Activated T-cell treated with anti-CD3 and anti-CD28 coated beads for 48 hours (primary cell): Measurements from ENCODE around the gene CASP8.
"Not testable (repeated sequence)": the region's sequence is repeated elsewhere in the genome, so short reads cannot be mapped to it uniquely, and the experiment has no call there.

Experiments used
- DNase-seq: peaks from one replicate; pipeline ENCODE4 v3.0.0-alpha.2; 2020; ENCODE audit warnings: low read depth

The CASP8 gene

DNA sequence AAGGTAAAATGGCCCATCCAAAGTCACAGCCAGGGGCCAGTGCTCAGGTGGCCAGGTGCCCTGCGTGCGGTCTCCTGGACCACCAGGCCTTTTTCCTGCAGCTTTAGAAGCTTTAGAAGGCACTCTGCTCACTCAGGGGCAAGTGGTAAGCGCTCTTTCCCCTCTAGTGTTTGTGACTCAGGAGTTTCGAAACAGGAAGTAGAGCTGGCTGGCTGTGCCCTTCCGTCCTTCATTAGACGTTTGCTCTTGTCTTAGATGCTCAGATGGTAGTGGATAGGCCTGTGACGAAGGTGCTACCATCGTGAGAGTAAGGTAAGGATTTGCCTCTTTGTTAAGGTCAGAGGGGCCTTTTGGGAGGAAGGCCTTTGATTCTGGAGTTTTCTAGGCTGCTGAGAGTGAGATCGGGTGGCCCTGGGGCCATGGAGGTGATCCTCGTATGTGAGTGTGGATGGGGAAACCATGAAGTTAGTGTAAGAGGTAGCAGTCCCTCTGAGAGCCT is at the start of gene CASP8:
TSS of gene CASP8 (plus strand) at position 235 of the 499 bp plus-strand sequence. CDS start 5,951 bp downstream, outside the sequence.
- peak; percentile 47 for DNase-seq

DNA sequence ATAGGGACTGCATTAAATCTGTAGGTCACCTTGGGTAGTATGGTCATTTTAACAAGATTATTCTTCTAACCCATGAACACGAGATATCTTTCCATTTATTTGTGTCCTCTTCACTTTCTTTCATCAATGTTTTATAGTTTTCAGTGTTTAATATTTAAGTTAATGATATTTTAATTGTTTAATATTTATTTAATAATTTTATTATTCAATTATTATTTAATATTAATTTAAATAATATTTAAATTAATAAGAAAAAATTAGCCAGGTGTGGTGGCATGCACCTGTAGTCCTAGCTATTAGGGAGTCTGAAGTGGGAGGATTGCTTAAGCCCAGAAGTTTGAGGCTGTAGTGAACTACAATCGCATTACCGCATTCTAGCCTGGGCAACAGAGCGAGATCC is 44.4 kb upstream of the CASP8 start:
- no peak for DNase-seq

DNA sequence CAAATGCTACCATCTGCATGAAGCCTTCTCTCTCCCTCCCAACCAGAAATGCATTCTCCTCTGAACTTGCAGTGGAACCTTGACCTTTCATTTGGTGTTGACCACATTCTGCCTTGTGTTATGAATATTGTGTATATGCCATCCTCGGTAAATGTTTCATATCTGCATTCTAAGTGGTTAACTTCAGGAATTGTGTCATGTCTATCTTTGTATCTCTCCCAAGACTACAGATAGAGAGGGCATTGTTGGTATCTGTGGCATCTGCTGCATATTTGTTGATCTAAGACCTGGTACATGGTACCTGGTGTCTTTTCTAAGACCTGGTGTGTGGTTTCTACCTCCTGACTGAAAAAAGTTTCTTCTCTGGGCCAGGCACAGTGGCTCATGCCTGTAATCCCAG is 43.4 kb upstream of the CASP8 start:
- DNase-seq = no peak

DNA sequence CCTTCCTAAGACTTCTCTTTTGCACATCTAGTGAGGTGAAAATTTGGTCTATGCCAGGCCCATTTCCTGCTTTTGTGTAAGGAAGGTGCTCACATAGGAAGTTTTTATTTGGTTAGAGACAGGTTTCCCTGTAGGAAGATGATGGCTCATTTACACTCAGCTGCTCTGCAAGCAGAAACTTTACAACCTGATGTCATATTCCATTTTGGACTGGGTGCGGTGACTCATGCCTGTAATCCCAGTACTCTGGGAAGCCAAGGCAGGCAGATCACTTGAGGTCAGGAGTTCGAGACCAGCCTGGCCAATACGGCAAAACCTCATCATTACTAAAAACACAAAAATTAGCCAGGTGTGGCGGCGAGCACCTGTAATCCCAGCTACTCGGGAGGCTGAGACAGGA is 41.6 kb upstream of the CASP8 start:
- DNase-seq = no peak

DNA sequence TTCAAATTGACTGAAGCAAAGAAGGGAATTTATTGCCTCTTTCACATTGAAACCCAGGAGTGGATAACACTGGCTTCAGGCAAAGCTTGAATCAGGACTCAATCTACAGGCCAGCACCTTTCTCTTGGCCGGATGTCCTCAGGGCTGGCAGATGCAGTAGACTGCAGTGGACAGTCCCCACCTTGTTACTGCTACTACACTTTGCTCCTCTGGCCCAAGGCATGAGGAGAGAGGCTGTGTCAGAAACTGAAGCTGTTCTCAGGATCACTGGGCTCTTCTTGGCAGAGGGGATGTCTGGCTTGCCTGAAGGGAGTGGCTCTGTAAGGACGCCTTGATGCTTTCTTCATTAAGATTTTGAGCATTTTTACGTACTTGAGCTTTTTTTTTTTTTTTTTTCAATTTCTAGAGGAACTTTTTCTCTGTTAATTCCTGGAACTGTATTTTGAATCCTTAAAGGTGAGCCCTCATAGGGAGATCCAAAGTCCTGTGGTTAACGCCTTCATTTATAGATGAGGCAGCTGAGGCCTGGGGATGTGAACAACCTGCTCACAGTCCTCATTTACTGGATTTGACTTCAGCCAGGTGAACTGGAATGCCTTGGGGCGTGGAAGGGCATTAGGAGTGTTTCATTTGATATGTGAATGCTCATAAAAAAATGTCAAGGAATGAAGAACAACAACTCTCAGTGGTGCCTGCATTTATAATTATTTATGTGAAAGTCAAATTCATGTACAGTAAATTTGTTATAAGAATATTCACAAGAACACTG is 40.8 kb upstream of the CASP8 start:
- DNase-seq = no peak

DNA sequence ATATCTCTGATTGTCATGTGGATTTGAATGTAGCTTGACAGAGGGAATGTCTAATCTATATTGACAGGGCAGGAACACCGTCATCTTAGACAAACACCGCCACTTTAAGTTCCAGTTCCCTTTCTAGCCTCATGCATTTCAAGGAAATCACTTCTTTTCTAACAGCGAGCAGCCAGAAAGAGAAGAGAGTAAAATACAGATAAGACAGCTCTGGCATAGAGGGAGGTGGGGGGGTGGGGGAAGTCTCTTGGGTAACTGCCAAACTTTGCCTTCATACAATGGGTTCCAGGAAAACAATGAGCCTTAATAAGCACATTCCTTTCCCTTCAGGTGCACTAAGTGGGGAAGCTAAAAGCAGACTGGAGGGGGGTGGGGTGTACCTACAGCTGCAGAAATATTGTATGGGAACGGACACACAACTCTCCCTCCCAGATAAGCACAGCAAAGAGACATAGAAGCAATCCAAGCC is 40.2 kb upstream of the CASP8 start:
- DNase-seq = no peak

DNA sequence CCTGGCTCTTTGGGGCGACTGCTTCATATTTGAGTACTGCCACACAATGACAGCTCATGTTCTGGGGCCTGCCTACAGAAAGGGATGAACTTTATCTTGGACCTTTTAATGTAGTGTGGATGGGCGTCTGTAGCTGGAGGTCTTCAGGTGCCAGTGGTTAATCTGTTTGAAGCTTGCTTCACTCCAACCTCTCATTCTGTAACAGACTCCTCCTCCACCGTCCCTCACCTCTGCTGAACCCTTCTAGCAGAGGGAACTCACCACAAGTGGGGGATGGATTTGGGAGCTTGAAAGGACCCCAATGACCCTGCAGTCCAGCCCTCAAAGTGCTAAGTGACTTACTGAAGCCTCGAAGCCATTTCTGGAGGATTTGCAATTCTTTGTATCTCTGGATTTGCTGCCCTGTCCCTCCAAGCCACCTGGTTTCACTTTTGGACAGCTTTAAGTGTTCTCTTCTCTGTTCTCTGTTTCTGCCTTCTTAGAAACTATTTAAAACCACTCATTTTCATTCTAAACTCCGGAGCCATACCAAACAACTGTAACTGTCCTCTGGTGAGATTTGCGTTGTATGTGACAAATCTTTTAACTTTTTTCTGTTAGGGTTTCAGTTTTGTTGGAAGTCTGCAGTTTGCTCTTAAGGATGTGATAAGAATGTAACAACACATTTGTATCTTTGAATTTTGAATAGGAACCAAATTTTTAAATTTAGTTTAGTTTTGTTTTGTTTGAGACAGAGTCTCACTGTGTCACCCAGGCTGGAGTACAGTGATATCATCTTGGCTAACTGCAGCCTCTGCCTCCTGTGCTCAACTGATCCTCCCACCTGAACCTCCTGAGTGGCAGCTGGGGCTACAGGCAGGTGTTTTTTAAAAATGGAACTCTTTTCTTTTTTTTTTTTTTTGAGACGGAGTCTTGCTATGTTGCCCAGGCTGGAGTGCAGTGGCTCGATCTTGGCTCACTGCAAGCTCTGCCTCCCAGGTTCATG is 37.0 kb upstream of the CASP8 start:
- no peak for DNase-seq

DNA sequence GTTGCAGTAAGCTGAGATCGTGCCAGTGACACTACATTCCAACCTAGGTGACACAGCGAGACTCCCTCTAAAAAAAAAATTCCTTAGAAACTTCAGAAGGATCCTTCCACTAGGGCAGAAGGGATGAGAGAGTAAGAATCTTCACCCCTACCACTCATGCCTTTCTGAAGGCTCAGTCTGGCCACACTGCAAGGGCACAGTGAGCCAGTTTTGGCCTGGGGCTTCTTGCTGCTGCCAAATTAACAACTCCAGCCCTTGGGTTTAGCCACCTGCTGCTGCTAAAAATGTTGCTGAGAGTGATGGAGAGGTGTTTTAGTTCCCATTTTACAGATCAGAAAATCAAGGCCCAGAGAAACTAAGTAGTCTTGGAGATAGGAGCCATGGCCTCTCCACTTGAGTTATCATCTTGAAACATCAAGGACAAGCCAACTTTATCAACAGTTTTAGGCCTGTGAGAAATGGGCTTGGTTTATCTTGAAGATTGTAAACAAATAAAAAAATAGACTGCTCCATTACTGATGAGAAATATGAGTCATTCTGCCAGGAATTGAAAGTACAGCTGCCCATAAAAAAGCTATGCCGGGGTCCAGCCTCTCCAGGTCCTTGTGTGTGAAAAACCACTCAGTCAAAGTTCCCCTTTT is 31.9 kb upstream of the CASP8 start:
- DNase-seq = no peak

DNA sequence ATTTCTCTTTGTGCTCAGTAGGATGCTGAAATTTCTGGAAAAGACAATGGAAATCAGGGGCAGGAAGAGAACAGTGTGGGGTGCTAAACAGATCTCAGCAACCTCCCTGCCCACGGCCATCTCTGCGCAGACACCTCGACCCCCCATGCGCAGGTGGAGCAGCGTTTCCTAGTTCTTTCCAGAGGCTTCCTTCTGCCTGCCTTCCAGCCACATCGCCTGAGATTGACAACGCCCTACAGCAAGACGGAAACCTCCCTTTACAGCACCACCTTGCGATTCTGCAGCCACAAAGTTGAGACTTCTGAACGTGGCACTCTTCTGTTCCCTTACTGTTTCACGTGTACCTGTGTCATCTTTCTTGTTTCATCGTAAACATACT is 31.4 kb upstream of the CASP8 start:
- no peak for DNase-seq

DNA sequence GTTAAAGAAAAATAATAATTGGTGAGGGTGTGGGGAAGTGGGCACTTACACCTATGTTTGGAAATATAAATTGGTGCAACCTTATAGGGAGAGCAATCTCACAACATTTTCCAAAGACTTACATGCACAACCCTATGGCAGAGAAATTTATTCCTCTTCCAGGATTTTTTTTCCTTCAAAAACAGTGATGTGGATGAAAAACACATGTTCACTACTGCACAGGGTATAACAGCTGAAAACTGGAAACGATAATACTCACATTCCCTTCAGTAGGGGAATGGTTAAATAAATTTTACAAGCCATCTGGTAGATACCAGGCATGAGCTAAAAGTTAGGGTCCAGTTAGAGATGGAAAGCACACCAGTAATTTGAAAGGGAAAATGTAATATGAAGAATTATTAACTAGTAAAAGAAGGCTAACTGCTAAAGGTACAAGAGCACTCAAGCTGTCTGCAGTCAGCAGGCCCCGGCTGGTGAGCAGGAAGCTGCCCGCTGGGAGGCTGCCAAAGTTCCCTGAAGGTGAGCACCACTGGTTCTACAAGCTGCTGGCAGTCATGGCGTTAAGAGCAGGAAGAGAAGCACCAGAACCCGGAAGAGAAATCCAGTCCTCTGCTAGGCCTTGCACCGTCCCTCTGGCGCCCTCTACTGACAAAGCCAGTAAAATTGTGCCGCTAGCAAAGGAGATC is 28.4 kb upstream of the CASP8 start:
- DNase-seq = peak; percentile 85

DNA sequence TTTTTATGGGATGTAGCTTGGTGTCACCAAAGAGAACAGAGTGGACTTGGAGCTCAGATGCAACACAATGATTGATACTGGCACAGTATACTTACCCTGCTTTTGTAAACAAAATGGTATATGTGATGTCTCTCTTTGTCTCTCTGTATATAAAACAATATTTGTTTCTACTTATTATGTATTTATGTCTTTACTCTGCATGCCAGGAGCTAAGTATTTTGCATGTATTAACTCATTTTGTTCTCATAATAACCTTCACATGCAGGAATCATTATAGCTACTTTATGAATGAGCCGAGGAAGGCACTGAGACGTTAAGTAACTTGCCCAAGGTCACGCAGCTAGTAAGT is 27.9 kb upstream of the CASP8 start:
- DNase-seq = no peak

DNA sequence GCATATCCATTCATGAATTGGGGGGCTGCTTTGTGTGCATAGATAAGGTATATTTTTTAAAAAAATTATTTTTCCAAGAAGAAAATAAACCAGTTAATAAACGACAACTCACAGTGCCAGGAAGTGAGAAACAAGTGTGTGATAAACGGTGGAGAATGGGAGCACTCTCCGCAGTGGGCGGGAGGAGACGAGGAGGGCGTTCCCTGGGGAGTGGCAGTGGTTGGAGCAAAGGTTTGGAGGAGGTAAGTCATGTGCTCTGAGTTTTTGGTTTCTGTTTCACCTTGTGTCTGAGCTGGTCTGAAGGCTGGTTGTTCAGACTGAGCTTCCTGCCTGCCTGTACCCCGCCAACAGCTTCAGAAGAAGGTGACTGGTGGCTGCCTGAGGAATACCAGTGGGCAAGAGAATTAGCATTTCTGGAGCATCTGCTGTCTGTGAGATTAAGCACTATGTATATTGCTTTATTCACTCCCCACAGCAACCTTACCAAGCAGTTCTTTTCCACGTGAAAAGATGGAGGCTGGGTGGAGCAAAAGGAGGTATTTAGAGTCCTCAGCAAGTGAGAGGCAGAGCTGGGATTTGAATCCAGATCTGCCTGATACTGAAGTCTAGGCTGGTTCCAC is 27.0 kb upstream of the CASP8 start:
- DNase-seq = peak; percentile 82

DNA sequence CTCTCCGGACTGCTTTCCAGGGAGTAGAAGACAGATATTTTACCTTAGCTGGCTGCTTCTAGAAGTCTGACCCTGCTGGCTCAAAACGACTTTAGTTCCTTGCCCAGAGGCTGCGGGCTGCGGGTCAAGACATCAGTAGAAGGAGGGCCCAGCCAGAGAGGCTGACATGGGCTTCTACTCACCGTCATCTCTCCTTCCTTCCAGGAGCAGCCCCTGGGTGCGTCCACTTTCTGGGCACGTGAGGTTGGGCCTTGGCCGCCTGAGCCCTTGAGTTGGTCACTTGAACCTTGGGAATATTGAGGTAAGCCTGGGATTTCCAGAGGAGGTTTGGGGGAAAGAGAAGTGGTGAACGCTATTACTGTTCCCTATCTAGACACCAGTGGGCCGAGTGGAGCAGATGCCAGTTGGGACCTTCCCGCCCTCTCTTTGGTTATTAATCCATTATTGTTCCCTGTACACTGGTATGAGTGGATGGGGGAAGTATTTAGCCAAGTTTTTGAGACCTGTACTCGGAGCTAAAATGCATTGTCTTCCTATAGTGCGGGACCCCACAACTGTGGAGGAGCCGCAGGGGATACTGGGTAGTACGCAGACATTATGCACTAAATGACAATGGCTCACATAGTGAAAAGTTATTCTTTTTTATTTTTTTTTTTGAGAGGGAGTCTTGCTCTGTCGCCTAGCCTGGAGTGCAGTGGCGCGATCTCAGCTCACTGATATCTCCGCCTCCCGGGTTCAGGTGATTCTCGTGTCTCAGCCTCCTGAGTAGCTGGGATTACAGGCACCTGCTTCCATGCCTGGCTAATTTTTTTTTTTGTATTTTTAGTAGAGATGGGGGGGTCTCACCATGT is 26.3 kb upstream of the CASP8 start:
- DNase-seq = no peak

DNA sequence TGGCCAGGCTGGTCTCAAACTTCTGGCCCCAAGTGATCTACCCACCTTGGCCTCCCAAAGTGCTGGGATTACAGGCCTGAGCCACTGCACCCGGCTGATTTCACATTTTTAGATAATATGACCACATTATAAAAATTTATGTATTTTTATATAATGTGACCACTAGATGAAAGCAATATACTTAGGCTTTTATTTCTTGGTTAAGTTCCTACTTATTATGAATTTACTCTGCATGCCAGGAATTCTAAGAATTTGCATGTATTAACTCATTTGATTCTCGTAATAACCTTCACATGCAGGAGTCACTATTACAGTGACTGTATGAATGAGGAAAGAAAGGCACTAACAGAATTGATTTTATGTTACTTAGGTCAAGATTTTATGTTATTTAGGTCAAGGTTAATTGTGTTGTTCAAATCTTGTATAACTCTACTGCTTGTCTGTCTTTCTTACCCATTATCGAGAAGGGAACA is 25.6 kb upstream of the CASP8 start:
- no peak for DNase-seq

DNA sequence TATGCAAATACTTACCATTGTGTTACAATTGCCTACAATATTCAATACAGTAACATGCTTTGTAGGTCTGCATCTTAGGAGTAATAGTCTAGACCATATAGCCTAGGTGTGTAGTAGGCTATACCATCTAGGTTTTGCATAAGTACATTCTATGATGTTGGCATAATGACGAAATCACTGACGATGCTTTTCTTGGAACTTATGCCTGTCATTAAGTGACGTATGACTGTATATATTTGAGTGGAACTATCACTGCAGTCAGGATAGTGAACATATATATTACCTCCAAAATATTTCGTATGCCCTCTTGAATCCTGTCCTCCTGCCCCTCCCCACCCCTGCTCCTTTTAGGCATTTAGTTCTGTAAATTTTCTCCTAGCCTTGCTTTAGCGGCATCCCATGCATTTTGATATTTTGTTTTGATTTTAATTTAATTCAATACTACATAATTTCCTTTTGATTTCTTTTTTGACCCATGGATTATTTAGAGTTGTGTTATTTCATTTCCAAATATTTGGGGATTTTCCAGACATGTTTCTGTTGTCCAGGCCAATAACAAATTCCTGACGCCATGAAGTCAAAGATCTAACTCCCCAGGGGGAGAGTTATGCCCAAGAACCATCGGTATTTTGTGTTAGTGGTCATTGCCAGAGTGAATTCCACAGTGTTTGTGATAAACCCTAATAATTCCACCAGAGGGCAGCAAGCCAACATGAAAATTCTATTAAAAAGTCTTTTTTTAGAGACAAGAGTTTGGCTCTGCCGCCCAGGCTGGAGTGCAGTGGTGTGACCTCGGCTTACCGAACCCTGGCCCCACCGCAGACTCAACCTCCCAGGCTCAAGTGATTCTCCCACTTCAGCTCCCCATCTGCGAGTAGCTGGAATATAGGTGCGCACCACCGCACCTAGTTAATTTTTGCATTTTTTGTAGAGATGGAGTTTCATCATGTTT is 24.2 kb upstream of the CASP8 start:
- DNase-seq = no peak

DNA sequence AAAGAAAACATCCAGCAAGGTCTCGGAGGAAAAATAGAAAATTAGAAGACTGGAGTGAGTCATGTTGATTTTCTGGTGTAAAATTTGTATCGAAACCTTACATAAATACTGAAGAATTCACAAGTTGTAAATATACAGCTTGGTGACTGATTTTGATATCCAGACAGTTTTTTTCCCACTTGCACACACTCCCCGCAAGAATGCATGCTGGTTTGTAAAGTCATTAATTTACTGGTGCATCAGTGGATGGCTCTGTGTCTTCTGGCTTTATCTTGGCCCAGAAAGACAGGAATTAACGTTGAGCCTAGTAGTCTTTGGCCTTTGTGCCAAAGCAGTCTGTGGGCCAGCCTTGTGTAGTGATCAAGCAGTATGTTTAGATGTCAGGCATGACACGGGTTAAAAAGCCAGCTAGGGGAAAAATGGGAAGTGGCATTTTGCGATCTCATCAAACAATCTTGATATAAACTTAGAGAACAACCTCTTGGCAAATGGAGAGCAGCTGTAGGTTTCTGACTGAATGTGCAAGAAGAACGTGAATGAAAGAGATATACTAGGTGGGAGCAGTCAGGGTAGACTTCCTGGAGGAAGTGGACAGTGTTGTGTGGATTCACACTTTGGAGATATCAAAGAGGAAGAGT is 22.7 kb upstream of the CASP8 start:
- DNase-seq = no peak

DNA sequence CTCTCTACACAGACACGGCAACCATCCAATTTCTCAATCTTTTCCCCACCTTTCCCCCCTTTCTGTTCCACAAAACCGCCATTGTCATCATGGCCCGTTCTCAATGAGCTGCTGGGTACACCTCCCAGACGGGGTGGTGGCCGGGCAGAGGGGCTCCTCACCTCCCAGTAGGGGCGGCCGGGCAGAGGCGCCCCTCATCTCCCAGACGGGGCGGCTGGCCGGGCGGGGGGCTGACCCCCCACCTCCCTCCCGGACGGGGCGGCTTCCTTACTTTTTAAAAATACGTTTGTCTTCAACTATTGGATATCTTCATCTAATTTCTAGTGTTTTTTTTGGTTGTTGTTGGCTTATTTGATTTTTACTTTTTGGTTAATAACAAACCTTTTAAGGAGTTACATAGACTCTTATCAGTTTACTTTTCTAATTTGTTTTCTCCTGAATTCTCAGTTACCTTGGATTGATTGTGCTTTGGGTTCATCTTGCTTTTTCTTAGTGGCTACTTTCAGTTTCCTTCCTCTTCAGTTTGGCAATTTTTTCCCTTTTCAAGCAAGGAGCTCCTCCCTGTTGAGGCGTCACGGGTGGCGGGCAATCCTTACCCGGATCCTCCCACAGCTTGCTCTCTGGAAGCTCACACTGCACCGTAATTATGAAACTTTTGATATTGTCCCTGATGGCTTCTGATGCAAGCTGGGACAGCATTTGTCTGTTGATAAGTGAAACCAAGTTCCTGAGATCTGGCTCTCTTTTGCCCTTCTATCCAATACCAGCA is 21.0 kb upstream of the CASP8 start:
- DNase-seq = not testable (repeated sequence)
